GM03348 (cell line): ENCODE results near the gene HIGD1A.

Experiments used
- DNase-seq: peaks from one replicate; pipeline ENCODE4 v3.0.0; 2012; ENCODE audit warnings: low spot score

HIGD1A gene

DNA sequence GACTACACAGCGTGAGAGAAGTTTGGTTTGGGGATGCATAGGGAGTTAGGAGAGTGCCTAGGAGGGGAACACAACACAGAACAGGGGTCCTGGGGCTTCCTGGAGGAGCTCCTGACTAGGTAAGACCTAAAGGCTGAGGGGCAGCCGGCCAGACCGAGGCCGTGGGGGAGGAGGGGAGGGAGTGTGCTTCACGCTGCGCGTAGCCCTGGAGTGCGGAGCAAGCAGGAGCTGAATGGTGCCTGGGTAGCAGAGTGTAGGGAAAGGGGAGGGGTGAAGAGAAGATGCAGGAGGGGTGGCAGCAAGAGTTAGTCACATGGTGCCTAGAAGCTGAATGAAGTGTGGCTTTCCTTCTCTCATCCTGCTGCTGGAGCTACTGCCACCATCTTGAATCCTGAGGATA, 69.3 kb downstream of the HIGD1A start:
- no peak for DNase-seq

GRCh38 chr3:42734263-42734860, 69.9 kb downstream of the HIGD1A start:
- no peak for DNase-seq

- no peak for DNase-seq
Observed at GRCh38 chr3:42733501-42734262, 70.6 kb downstream of the HIGD1A start.
